HCT116 (cell line): ENCODE measurements around the gene PLCD4. TPM values are rescaled to one million over a fixed set of nuclear protein-coding genes. Genes with fewer than 3 reads are reported as not detected.

Experiments used
- ATAC-seq: fragments of 200-7000 bp; cut with Tn5 transposase; 2 replicates; pipeline ENCODE4 v1.9.1; 2020; ENCODE audit warnings: mild to moderate bottlenecking, moderate library complexity
- BruUV-seq: library from RNA; stranded (reverse); fragments of 400-500 nt; replicated peaks from 2 replicates; lab custom pipeline; 2021; lab: Mats Ljungman, UMichigan
- CTCF ChIA-PET: fragments of 300-600 bp; sonication (Branson Sonifier 250); formaldehyde crosslinking; loops from one replicate; lab custom pipeline; 2021; ENCODE audit warnings: antibody characterized with exemption; lab: Charles Lee
- POLR2A ChIA-PET: fragments of 300-600, 350-600 bp; sonication (Branson Sonifier 250); formaldehyde crosslinking; loops from one replicate; lab custom pipeline; 2021; ENCODE audit warnings: antibody characterized with exemption; lab: Charles Lee
- RAD21 ChIA-PET, 2 experiments: fragments of 300-600 bp; sonication (Branson Sonifier 250); formaldehyde crosslinking; loops; one replicate each; lab custom pipeline; 2023; ENCODE audit warnings: low total read pairs in 2 of 2; ENCODE audit not compliant: uncharacterized antibody in 2 of 2, unreplicated experiment in 2 of 2, low non-redundant PET in 1 of 2; lab: Charles Lee
- DNase-seq: peaks from one replicate; pipeline ENCODE4 v3.0.0-alpha.2; 2010; ENCODE audit warnings: low read depth, low spot score
- H2AFZ ChIP-seq: fragments of 200-600 bp; shearing (Covaris generic), sonication (generic); 2 replicates; pipeline ENCODE4 v1.6.1; 2017; ENCODE audit warnings: low read depth, mixed run types, mixed read lengths, antibody characterized with exemption, low read length; ENCODE audit not compliant: poor library complexity, severe bottlenecking
- H3K27ac ChIP-seq: 2 replicates; pipeline ENCODE4 v1.5.1; 2012; ENCODE audit warnings: low read depth, low read length
- H3K27me3 ChIP-seq: fragments of 200-600 bp; sonication (generic); 2 replicates; pipeline ENCODE4 v1.6.1; 2016; ENCODE audit warnings: mixed run types, low read length, mixed read lengths; ENCODE audit not compliant: insufficient read depth
- H3K36me3 ChIP-seq, 2 experiments: fragments of 200-500 bp in 1 of 2; fragments of 200-600 bp in 1 of 2; sonication (Bioruptor generic) in 1 of 2; sonication (generic) in 1 of 2; 2 replicates each; pipeline versions ENCODE4 v1.5.1 to v1.6.1; 2014 to 2016; ENCODE audit warnings: low read length in 2 of 2, inconsistent platforms in 1 of 2, mixed read lengths in 1 of 2, mixed run types in 1 of 2; ENCODE audit not compliant: insufficient read depth in 2 of 2, control insufficient read depth in 1 of 2
- H3K4me1 ChIP-seq, 2 experiments: fragments of 200-600 bp in 1 of 2; sonication (generic) in 1 of 2; 2 replicates each; pipeline versions ENCODE4 v1.5.1 to v1.6.1; 2012 to 2017; ENCODE audit warnings: low read length in 2 of 2, inconsistent platforms in 1 of 2, mild to moderate bottlenecking in 1 of 2, mixed read lengths in 1 of 2, mixed run types in 1 of 2, moderate library complexity in 1 of 2; ENCODE audit not compliant: insufficient read depth in 2 of 2, control insufficient read depth in 1 of 2
- H3K4me2 ChIP-seq: fragments of 200-600 bp; sonication (generic); 2 replicates; pipeline ENCODE4 v1.6.1; 2017; ENCODE audit warnings: mixed run types, low read length, mixed read lengths
- H3K4me3 ChIP-seq, 2 experiments: fragments of 200-600 bp in 1 of 2; sonication (generic) in 1 of 2; replicated peaks in 1 of 2; 2 replicates each; pipeline ENCODE4 v1.5.1; 2011 to 2016; ENCODE audit warnings: low read length in 2 of 2, control low read depth in 1 of 2, low read depth in 1 of 2, mild to moderate bottlenecking in 1 of 2, mixed read lengths in 1 of 2, mixed run types in 1 of 2
- H3K79me2 ChIP-seq: fragments of 200-600 bp; sonication (generic); 2 replicates; pipeline ENCODE4 v1.6.1; 2017; ENCODE audit warnings: mild to moderate bottlenecking, mixed run types, low read length, moderate library complexity, mixed read lengths; ENCODE audit not compliant: insufficient read depth
- H3K9ac ChIP-seq: fragments of 200-600 bp; sonication (generic); 2 replicates; pipeline ENCODE4 v1.6.1; 2016; ENCODE audit warnings: low read length, mixed read lengths
- H3K9me2 ChIP-seq: fragments of 200-600 bp; sonication (generic), shearing (Covaris generic); 2 replicates; pipeline ENCODE4 v1.6.1; 2017; ENCODE audit warnings: mixed run types, mild to moderate bottlenecking, moderate library complexity; ENCODE audit not compliant: insufficient read depth
- H3K9me3 ChIP-seq, 2 experiments: fragments of 200-500 bp in 1 of 2; fragments of 200-600 bp in 1 of 2; sonication (Bioruptor generic) in 1 of 2; sonication (generic) in 1 of 2; 2 replicates each; pipeline ENCODE4 v1.6.1; 2014 to 2017; ENCODE audit warnings: low read length in 2 of 2, mixed read lengths in 2 of 2, inconsistent platforms in 1 of 2, low read depth in 1 of 2, mild to moderate bottlenecking in 1 of 2, mixed run types in 1 of 2, moderate library complexity in 1 of 2; ENCODE audit not compliant: control insufficient read depth in 1 of 2, insufficient read depth in 1 of 2
- H4K20me1 ChIP-seq: fragments of 200-600 bp; sonication (generic), shearing (Covaris generic); 2 replicates; pipeline ENCODE4 v1.6.1; 2017; ENCODE audit warnings: mixed run types, mild to moderate bottlenecking, moderate library complexity; ENCODE audit not compliant: insufficient read depth
- ELF1 ChIP-seq: IDR thresholded peaks from 2 replicates; pipeline ENCODE4 v1.6.1; 2012; ENCODE audit warnings: low read depth, borderline replicate concordance
- EZH2 ChIP-seq: fragments of 200-600 bp; sonication (generic); IDR thresholded peaks from 2 replicates; pipeline ENCODE4 v1.6.1; 2017; ENCODE audit warnings: antibody characterized with exemption, mixed run types
- FOSL1 ChIP-seq: IDR thresholded peaks from 2 replicates; pipeline ENCODE4 v1.6.1; 2012; ENCODE audit warnings: low read depth
- MAX ChIP-seq: IDR thresholded peaks from 2 replicates; pipeline ENCODE4 v1.6.1; 2012
- POLR2A ChIP-seq: IDR thresholded peaks from 2 replicates; pipeline ENCODE4 v1.7.0; 2011; ENCODE audit warnings: borderline replicate concordance; ENCODE audit not compliant: insufficient read depth, insufficient read length; ENCODE audit errors: extremely low read depth
- SRF ChIP-seq: IDR thresholded peaks from 2 replicates; pipeline ENCODE4 v1.6.1; 2012; ENCODE audit warnings: low read depth
- TCF7L2 ChIP-seq: IDR thresholded peaks from 2 replicates; pipeline ENCODE4 v1.7.0; 2011; ENCODE audit warnings: borderline replicate concordance, inconsistent platforms; ENCODE audit not compliant: insufficient read depth, insufficient read length; ENCODE audit errors: extremely low read depth
- YY1 ChIP-seq: IDR thresholded peaks from 2 replicates; pipeline ENCODE4 v1.6.1; 2011; ENCODE audit warnings: low read length, low read depth, moderate library complexity, mild to moderate bottlenecking; ENCODE audit not compliant: insufficient replicate concordance; ENCODE audit errors: extremely low read depth
- ZFX ChIP-seq: fragments of 450-650 bp; IDR thresholded peaks from 2 replicates; pipeline ENCODE4 v1.6.1; 2017
- intact Hi-C: fragments of 100-400 bp; cut with micrococcal nuclease; formaldehyde crosslinking; loops from 2 replicates; pipeline ENCODE4 v1.10.0; 2022
- total RNA-seq: library from RNA; stranded (reverse); gene quantifications from one replicate; pipeline ENCODE4 v1.2.1, GENCODE V29; 2021; ENCODE audit not compliant: unreplicated experiment

The PLCD4 gene
- total RNA-seq, 1 experiment from 2014 or later = 0.64 TPM

GRCh38 chr2:218680061-218680460, 72.4 kb downstream of the PLCD4 start:
- CTCF ChIA-PET = no interaction called here
- RAD21 ChIA-PET = no interaction called here
- DNase-seq (no peak), ATAC-seq (no peak)
- Histone ChIP-seq H3K9me3 (no peaks in the 10 kb centered on the region), H3K4me2 (no peak overlapping the region), H3K9me2 (no peaks in the 10 kb centered on the region), H3K9ac (no peak overlapping the region), H3K27me3 (no peaks in the 10 kb centered on the region), H4K20me1 (no peaks in the 10 kb centered on the region), H2AFZ (no peak overlapping the region), H3K27ac (no peak overlapping the region), H3K79me2 (no peaks in the 10 kb centered on the region), H3K36me3 (peaks cover 0 to 7% of the 10 kb centered on the region in 2 experiments; a peak in 2 of 4 replicates), H3K4me3 (no peak overlapping the region), H3K4me1 (peaks cover 0 to 4% of the 10 kb centered on the region in 2 experiments; a peak in 1 of 4 replicates)
- intact Hi-C loops = no loop called here
- BruUV-seq = no TSS peak
- POLR2A ChIA-PET = no interaction called here
- TF ChIP-seq TCF7L2 (no peak), YY1 (no peak), FOSL1 (no peak), EZH2 (no peak), ELF1 (no peak), SRF (no peak), ZFX (no peak), MAX (no peak), POLR2A (no peak)

Other genes with a start within 250 kb of the PLCD4 start
- gene SLC11A1, start 225.6 kb upstream of the PLCD4 start, total RNA-seq = 0.42 TPM
- gene CTDSP1, start 208.0 kb upstream of the PLCD4 start, total RNA-seq = 90.7 TPM
- gene VIL1, start 188.8 kb upstream of the PLCD4 start, total RNA-seq = 0.49 TPM
- 23.5 TPM for gene USP37, start 39.5 kb upstream of the PLCD4 start, total RNA-seq
- gene CNOT9, start 39.1 kb upstream of the PLCD4 start, total RNA-seq = 65.7 TPM
- 29.2 TPM for gene ZNF142, start 51.7 kb downstream of the PLCD4 start, total RNA-seq
- 57.4 TPM for gene BCS1L, start 51.8 kb downstream of the PLCD4 start, total RNA-seq
- 23.4 TPM for gene RNF25, start 64.1 kb downstream of the PLCD4 start, total RNA-seq
- 45.5 TPM for gene STK36, start 64.2 kb downstream of the PLCD4 start, total RNA-seq
- 53.0 TPM for gene TTLL4, start 102.9 kb downstream of the PLCD4 start, total RNA-seq
- 1.6 TPM for gene CYP27A1, start 174.2 kb downstream of the PLCD4 start, total RNA-seq
- not detected for gene PRKAG3, start 223.9 kb downstream of the PLCD4 start, total RNA-seq